H1 (cell line): ENCODE results near the gene CUEDC1. TPM values are rescaled to one million over a fixed set of nuclear protein-coding genes. Genes with fewer than 3 reads are reported as not detected.

ENCODE experiments used
- ASH2L ChIP-seq: fragments of 200-600, 300-600 bp; sonication (generic); IDR thresholded peaks from one replicate; pipeline ENCODE4 v1.7.1; 2017; ENCODE audit warnings: low read length
- ATF2 ChIP-seq: IDR thresholded peaks from 2 replicates; pipeline ENCODE4 v1.6.1; 2012; ENCODE audit warnings: low read length, inconsistent platforms
- BRCA1 ChIP-seq: IDR thresholded peaks from 2 replicates; pipeline ENCODE4 v1.6.1; 2012; ENCODE audit warnings: low read depth, low read length, improper control_type of control experiment
- CHD2 ChIP-seq: IDR thresholded peaks from 2 replicates; pipeline ENCODE4 v1.6.1; 2012; ENCODE audit warnings: low read length, improper control_type of control experiment
- CREB1 ChIP-seq: IDR thresholded peaks from 2 replicates; pipeline ENCODE4 v1.6.1; 2012; ENCODE audit warnings: inconsistent platforms
- E2F6 ChIP-seq: IDR thresholded peaks from 2 replicates; pipeline ENCODE4 v1.6.1; 2012; ENCODE audit warnings: inconsistent platforms
- EGR1 ChIP-seq: IDR thresholded peaks from 2 replicates; pipeline ENCODE4 v1.6.1; 2011; ENCODE audit warnings: low read depth, low read length, borderline replicate concordance
- EP300 ChIP-seq, 2 experiments: IDR thresholded peaks; 1 replicate in 1 of 2; 2 replicates in 1 of 2; pipeline ENCODE4 v1.6.1; 2011 to 2012; ENCODE audit warnings: low read depth in 2 of 2, low read length in 2 of 2, mild to moderate bottlenecking in 2 of 2, borderline replicate concordance in 1 of 2, inconsistent platforms in 1 of 2, moderate library complexity in 1 of 2
- GABPA ChIP-seq: IDR thresholded peaks from 2 replicates; pipeline ENCODE4 v1.6.1; 2011; ENCODE audit warnings: mild to moderate bottlenecking, low read length, moderate library complexity, borderline replicate concordance; ENCODE audit not compliant: insufficient read depth
- KDM1A ChIP-seq: fragments of 200-600, 300-600 bp; sonication (generic); IDR thresholded peaks from 2 replicates; pipeline ENCODE4 v1.7.1; 2016; ENCODE audit warnings: mild to moderate bottlenecking, low read length, borderline replicate concordance
- KDM4A ChIP-seq: IDR thresholded peaks from one replicate; pipeline ENCODE4 v1.7.1; 2012; ENCODE audit warnings: low read depth, mild to moderate bottlenecking, moderate library complexity, low read length, inconsistent platforms; ENCODE audit not compliant: severe bottlenecking
- KDM5A ChIP-seq: fragments of 200-600 bp; IDR thresholded peaks from 2 replicates; pipeline ENCODE4 v1.7.1; 2012; ENCODE audit warnings: mild to moderate bottlenecking, low read length, inconsistent platforms, mixed read lengths
- MAX ChIP-seq: IDR thresholded peaks from 2 replicates; pipeline ENCODE4 v1.6.1; 2012; ENCODE audit warnings: inconsistent platforms
- RAD21 ChIP-seq, 2 experiments: IDR thresholded peaks in 1 of 2; conservative IDR thresholded peaks in 1 of 2; 2 replicates each; pipeline ENCODE4 v1.6.1; 2011; ENCODE audit warnings: low read depth in 2 of 2, low read length in 2 of 2, improper control_type of control experiment in 1 of 2, inconsistent platforms in 1 of 2, mild to moderate bottlenecking in 1 of 2, moderate library complexity in 1 of 2
- SIN3A ChIP-seq, 2 experiments: IDR thresholded peaks in 1 of 2; conservative IDR thresholded peaks in 1 of 2; 2 replicates each; pipeline ENCODE4 v1.6.1; 2011 to 2012; ENCODE audit warnings: low read length in 2 of 2, improper control_type of control experiment in 1 of 2, low read depth in 1 of 2, mild to moderate bottlenecking in 1 of 2
- SIX5 ChIP-seq: IDR thresholded peaks from 2 replicates; pipeline ENCODE4 v1.6.1; 2011; ENCODE audit warnings: mild to moderate bottlenecking, low read depth, low read length
- SP4 ChIP-seq: IDR thresholded peaks from 2 replicates; pipeline ENCODE4 v1.6.1; 2012; ENCODE audit warnings: low read length, inconsistent platforms
- SRF ChIP-seq: IDR thresholded peaks from 2 replicates; pipeline ENCODE4 v1.6.1; 2011; ENCODE audit warnings: mild to moderate bottlenecking, low read depth, low read length, moderate library complexity
- TEAD4 ChIP-seq: IDR thresholded peaks from 2 replicates; pipeline ENCODE4 v1.6.1; 2012; ENCODE audit warnings: low read depth, low read length, inconsistent platforms, mixed read lengths
- ZNF274 ChIP-seq: IDR thresholded peaks from 2 replicates; pipeline ENCODE4 v1.7.0; 2012; ENCODE audit warnings: low read length, borderline replicate concordance; ENCODE audit errors: extremely low read depth
- polyA plus RNA-seq, 7 experiments: library from polyadenylated mRNA; depleted of rRNA in 3 of 7; stranded (reverse) in 5 of 7; unstranded in 2 of 7; fragments of >200 nt in 5 of 7; fragments of 200-250 nt in 2 of 7; gene quantifications; 1 replicate in 5 of 7; 2 replicates in 1 of 7; 4 replicates in 1 of 7; pipeline versions ENCODE4 v1.2.1 to v1.2.3, GENCODE V29; 2011 to 2013; ENCODE audit warnings: missing spikeins in 2 of 7, mixed read lengths in 2 of 7
- total RNA-seq: library from RNA; stranded (reverse); fragmentation: NEBNext Ultra II Directional; extraction: Animal tissue kit (Norgen Biotek cat#: 25700); gene quantifications from 2 replicates; pipeline ENCODE4 v1.2.1, GENCODE V29; 2021

CUEDC1 gene
- total and polyA plus RNA-seq, 2 of the 8 experiments (the other 6 are each of a cell fraction or from before 2014, with no cell fraction given) = 4.0 to 10.7 TPM

DNA sequence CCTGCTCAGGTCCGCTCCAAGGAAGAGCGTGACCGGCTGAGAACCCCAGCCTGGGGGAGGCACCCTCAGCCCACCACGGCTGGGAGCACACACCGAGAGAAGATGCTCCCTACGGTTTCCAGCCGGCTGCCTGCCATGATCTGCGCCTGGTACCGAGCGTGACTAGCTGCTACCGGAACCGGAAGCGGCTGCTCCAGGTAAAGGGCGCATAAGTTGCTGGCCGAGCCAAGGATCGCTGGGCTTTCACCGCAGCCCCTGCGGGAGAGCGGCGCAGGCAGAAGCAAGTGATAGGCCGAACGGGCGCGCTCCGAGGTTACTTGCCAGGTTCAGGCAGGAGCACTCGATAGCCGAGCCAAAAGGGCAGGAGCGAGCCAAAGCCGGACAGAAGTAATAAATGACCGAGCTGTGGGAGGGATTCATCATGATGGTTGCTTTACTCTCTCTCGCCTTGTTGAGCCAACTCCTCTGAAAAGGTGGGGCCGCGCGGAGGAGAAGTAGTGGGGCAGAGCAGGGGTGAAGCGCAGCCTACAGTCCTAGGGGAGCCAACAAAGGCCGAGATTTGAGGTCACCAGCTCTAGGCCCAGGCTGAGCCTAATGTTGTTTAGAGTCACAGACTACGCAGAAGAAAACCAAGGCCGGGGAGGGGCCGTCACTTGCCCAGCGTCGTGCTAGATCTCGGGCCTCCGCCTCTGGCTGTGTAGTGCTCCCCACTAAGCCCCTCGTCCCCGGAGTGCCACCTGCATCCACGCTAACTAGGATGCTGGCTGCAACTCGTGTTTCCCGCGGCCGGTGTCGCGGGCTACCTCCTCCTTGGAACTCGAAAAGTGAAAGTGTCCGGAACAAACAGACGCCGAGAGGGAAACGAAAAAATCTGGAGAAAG lies 105.1 kb downstream of the CUEDC1 start, which contains the start of gene MRPS23 (continued):
- TF ChIP-seq KDM5A = peak; percentile 84; the same call in 1 of the 2 replicates
- peak; percentile 78 for TF ChIP-seq CREB1
- peak; percentile 36; the same call in 1 of the 2 replicates for TF ChIP-seq CHD2
- TF ChIP-seq EGR1 = peak; percentile 85
- no peak for TF ChIP-seq BRCA1
- peak; percentile 99 for TF ChIP-seq SRF
- TF ChIP-seq TEAD4 = 0 out of 2 replicates have a peak, but pooled peaks have one; percentile 13
- TF ChIP-seq GABPA = peak; percentile 99
- TF ChIP-seq MAX = peak; percentile 72; the same call in 1 of the 2 replicates
- TF ChIP-seq ATF2 = peak; percentile 46; the same call in 1 of the 2 replicates
- no peak for TF ChIP-seq KDM1A
- TF ChIP-seq ASH2L = peak; percentile 86
- TF ChIP-seq ZNF274 = no peak
- peak; percentile 63; the same call in 1 of the 2 replicates for TF ChIP-seq SP4
- TF ChIP-seq EP300 (IDR thresholded peaks at IDR 0.05; ENCODE audit: borderline replicate concordance in 1 of 2, low read depth in 2 of 2, low read length in 2 of 2) = peak in 1 of 2 experiments; percentile 92; a peak in 1 of 3 replicates
- peak; percentile 84 to 98 for TF ChIP-seq SIN3A (conservative IDR thresholded peaks at IDR 0.05 in 1 of 2, IDR thresholded peaks at IDR 0.05 in 1 of 2; ENCODE audit: low read depth in 1 of 2, low read length in 2 of 2)
- TF ChIP-seq RAD21 (IDR thresholded peaks at IDR 0.05 in 1 of 2, conservative IDR thresholded peaks at IDR 0.05 in 1 of 2; ENCODE audit: low read depth in 2 of 2, low read length in 2 of 2) = no peak
- peak; percentile 36; the same call in 1 of the 2 replicates for TF ChIP-seq SIX5
- peak; percentile 73 for TF ChIP-seq KDM4A
- 0 out of 2 replicates have a peak, but pooled peaks have one; percentile 13 for TF ChIP-seq E2F6
